Measurements from ENCODE around the gene SEC61G.

The SEC61G gene

DNA sequence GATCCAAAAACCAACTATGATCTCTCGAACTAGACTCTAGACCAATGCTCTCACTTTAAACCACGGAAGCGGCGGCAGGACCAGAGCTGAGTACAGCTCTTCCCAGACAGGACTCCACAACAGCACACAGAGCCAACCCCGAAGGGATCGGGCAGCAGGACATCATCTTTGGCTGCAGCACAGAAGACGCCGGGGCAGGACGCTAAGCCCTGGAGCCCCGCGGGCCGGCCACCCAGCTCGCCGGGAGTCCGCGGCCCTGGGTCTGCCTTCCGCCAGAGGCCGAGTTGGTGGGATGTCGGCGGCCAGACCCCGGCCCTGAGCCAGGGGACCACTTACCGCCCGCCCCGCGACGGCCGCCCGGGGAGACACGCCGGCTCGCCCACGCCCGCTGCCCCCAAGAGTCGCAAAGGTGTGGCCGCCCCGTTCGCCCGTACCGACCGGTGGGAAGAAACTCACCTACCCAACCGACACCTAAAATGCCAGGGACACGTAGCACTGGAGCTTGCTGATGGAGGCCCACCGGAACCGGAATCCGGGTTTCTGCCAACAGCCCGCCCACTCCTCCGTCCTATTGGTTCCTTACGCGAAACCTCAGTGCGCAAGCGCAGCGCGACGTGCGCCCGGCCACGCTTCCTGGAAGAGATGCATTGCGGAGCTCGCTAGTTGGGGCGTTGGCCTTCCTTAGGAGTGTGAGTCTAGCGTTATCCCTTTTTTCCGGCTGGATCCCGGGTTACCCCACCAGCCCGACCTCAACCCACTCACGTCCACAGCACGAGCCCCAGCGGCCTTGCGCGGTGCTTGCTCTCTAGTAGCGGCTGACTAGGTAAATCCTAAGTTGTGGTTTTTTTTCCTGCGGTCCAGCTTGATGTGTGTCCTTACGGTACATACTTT is at the start of gene SEC61G:
Gene SEC61G, minus strand, starts transcription at position 510 of the 891 bp plus-strand sequence. CDS start 1,623 bp downstream, outside the sequence.
- peak; percentile 89 to 95 (median 94) for DNase-seq (ENCODE audit: low read depth in 3 of 3)

DNA sequence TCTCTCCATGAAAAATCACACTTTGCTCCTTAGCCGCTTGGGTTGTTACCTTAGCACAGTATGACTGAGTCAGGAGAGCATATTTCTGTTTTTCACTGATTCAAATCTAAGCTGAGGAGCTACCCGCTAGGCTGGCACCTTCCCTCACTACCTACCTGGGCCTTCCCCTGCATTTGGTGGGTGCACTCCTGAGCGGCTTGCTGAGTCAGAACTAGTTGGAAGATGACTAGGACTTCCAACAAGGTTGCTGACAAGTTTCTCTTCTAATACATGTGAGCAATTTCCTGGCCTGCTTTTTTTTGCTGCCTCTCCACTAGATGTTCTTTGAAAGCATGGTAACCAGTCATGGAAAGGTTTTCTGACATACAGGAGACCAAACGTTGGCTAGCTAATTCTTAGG is 43.8 kb upstream of the SEC61G start:
- no peak for DNase-seq (ENCODE audit: low read depth in 3 of 3)

DNA sequence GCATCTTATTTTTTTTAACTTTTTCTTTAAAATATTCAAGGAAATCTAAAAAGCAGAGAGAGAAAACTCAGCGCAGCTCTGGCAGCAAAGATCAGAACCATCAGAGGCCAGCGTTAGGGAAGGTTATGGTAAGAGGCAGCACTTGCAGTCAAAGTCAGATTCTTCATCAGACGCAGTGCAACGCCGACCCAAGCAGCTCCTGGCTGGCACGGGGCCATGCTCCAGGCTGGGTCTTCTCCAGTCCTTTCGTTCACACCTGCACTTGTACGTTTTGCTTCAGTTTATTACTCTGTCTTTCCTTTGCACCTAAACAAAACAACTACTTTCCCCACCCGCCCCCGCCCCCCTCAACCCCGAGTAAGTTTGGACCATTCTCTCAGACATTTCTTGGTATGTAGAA is 43.1 kb upstream of the SEC61G start:
- DNase-seq (ENCODE audit: low read depth in 3 of 3) = no peak

DNA sequence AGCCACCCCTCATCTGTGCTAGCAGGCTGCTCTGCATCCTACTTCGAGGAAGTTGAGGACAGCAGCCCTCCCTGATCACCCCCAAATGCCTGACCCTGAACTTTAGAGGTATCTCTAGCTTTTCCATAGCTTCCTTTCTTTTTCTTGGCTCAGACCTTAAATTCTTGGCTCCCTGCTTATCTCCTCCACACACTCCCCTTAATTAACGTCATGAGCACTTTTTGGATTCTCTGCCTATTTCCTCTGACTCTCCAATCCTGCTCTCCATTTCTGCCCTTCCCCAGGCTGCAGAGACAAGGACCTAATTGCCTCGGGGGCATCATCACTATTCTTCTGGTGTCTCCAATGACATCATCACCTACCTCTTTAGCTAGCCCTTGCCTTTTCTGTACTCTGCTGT is 40.8 kb upstream of the SEC61G start:
- DNase-seq (ENCODE audit: low read depth in 3 of 3) = no peak

DNA sequence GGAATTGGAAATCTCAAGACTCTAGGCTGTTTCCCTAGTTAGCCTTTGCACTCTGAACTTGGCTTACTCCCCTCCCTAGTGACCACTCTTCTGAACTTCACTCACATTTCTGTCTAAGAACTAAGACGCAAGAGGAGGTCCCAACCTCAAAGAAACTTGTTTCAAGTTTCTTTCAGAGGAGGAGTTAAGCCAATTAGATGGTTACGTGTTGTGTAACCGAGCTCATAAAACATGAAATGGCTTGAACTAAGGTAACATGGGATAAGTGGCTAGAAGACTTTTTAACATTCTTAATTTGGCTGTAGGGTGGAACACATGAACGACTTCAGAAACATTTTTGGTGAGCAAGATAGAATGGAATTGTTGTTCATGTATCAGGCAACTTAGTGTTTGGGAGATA is 39.5 kb upstream of the SEC61G start:
- DNase-seq (ENCODE audit: low read depth in 3 of 3) = no peak

DNA sequence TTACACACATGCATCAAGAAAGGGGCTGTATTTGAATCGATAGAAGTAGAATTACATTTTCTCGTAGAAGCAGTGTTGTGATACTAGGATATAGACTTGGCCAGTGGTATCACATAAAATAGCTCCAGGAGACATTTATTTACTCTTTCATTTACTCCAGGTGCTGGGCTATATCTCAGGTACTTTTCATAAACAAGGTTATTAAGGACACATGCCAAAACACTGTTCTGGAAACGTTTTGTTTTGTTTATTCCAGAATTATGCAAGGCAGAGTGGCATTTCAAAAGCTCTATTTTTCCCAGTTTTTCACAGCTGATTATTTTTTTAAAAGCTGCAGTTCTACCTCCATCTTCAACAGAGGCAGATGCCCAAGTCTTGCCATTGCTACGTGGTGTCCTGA is 37.8 kb upstream of the SEC61G start:
- DNase-seq (ENCODE audit: low read depth in 3 of 3) = no peak

DNA sequence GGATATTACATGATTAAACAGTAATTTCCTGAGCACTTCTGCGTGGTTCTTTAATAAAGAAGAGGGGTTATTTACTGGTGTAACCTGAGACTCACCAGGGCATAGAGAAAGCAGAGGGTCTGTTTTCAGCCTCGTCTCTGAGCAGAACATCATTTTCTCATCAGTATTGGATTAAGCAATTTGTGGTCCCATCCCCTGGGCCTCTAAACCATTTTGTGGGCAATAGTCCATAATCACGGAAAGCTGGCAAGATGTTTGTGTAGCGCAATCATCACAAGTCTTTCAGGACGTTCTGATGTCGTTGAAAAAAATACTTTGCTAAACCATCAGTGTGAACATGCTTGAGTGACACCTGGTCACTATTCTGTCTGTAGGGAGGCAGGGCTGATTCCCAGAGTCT is 37.1 kb upstream of the SEC61G start:
- DNase-seq (ENCODE audit: low read depth in 3 of 3) = no peak

DNA sequence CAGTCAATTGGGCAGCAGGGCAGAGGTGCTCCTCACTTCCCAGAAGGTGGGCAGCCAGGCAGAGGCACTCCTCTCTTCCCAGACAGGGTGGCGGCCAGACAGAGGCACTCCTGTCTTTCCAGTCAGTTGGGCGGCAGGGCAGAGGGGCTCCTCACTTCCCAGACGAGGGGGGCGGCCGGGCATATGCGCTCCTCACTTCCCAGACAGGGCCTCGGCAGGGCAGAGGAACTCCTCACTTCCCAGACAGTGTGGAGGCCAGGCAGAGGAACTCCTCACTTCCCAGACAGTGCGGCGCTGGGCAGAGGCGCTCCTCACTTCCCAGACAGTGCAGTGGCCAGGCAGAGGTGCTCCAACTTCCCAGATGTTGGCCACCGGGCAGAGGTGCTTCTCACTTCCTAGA is 33.4 kb upstream of the SEC61G start:
- no peak for DNase-seq (ENCODE audit: low read depth in 3 of 3)

DNA sequence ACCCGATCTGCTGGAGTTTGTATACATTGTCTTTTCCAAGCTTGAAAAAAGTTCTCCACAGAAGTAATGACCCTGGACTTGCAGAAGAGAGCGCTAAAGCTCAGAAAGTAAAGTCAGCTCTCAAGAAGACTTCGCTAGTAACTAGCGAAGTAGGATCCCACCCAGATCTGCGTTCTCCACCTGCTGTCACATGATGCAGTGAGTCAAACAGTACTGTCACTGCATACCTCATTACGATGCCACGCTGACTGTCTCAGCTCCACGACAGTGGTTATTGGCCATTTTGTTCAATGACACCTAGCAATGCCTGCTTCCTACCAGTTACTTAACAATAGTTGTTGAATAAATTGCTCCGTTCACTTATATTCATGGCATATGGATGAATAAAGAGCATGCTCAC is 29.7 kb upstream of the SEC61G start:
- peak; percentile 6 to 17 (median 9) for DNase-seq (ENCODE audit: low read depth in 3 of 3)

DNA sequence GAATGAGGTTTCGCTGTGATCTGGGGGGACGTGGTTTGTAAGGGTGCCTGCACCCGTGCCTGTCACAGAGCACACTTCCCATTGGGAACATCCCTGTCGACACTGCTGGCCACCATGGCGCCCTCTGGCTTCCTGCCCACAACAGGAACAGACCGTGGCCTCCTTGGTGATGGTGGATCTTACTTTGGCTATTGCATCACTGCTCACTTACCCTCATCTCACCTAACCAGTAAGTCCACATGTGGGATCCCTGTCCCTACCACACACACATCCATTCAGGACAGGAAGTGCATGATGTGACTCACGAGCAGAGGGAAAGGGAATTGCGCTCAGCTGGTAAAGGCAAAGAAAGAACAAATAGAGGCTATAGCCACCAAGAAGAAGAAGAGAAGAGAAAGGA is 26.2 kb upstream of the SEC61G start:
- no peak for DNase-seq (ENCODE audit: low read depth in 3 of 3)

DNA sequence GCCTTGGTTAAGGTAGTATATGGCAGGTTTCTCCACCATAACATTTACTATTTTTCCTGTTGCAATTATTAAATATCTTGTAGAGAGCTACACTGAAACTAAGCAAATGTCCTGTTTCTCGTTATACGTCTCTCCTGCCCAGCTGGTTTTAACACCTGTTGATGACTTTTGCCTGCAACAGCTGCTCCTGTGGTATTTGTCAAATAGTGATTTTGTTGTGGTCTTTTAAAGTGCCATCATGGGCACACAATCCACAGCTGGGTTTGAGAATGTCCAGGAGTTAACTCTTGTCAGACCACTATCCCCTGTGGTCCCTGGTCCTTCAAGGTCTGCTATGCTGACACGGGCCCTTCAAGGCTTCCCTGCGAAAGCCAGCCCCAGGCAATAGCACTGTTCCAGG is 24.9 kb upstream of the SEC61G start:
- DNase-seq (ENCODE audit: low read depth in 3 of 3) = no peak

DNA sequence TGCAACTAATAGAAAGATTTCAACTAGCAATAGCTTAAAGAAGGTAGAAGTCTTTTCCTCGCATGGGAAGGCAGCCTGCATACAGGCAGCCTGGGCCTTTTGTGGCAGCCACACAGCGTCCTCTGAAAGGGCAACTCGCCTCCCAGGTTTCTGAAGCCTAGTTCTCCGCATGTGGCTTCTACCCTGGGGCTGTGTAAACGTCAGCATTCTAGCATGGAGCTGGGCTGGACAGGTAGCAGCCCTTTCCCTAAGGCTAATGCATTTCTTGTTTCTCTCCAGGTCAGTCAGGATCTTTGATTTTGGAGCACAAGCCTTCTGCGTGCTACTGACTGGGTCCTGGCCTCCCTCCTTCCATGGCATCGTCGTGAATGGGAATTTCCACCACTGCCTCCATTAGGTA is 23.8 kb upstream of the SEC61G start:
- DNase-seq (ENCODE audit: low read depth in 3 of 3) = no peak

DNA sequence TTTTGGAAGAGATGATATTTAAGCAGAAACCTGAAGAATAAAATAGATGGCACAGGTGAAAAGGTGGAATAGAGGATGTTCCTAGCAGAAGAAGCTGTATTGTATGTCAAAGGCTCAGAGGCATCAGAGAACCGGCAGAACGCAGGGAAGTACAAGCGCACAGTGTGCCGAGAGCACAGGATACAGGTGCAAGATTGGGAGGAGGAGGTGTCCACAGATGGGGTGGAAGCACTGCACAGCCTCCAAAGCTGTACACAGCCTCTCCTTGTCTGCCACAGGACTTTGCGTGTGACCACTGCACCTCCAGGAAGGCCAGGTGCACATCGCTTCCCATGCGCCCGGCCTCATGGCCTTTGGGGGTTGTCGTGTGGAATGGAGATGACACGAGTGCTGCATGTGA is 23.3 kb upstream of the SEC61G start:
- DNase-seq (ENCODE audit: low read depth in 3 of 3) = no peak

DNA sequence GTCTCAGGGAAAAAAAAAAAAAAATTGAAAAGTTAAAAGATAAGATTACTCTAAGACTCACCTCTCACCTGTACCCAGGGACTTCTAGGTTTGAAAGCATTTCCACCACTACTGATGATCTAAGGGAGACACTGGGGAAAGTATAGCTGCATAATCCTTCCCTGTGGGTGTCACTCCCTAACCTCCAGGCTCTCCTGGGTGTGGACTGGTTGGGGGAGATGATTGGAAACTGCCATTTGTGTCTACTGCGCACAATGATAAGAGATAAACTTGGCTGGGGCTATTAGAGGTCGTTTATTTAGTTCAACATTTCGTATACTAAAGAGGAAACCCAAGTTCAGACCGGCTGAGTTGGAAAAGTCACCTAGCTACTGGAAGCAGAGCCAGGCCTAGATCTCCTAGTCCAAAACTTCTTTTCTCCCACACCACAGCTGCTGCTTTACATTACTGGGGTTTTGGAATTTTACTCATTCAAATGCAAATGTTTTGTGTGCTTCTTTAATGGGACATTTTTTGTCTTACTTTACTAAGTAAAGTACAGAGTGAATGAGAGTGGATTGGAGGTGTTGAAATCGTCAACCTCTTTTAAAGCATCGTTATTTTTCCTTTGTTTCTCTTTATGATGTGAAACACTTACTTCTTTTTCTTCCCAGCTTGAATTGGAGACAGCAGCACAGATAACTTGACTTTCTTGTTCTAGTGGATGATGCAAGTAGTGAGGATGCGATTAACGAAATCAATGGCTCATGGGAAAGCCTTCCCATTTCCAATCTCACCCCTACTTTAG is 22.3 kb upstream of the SEC61G start:
- no peak for DNase-seq (ENCODE audit: low read depth in 3 of 3)

DNA sequence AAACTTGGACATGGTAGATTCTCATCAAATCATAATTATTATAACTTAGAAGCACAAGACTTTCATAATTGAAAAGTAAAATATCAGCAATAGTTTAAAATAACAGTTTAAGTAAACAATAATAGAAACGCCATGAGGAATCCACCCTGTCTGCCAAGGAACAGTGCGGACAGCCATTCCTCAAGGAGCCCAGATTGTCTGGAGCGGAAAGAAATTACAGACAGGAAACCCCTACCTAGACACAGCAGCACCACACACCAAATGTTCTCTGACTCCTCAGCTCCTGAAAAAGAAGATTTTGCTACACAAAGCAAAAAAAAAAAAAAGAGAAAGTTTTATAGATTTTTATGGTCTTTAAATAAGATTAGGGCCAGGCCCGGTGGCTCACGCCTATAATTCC is 21.5 kb upstream of the SEC61G start:
- DNase-seq (ENCODE audit: low read depth in 3 of 3) = no peak

DNA sequence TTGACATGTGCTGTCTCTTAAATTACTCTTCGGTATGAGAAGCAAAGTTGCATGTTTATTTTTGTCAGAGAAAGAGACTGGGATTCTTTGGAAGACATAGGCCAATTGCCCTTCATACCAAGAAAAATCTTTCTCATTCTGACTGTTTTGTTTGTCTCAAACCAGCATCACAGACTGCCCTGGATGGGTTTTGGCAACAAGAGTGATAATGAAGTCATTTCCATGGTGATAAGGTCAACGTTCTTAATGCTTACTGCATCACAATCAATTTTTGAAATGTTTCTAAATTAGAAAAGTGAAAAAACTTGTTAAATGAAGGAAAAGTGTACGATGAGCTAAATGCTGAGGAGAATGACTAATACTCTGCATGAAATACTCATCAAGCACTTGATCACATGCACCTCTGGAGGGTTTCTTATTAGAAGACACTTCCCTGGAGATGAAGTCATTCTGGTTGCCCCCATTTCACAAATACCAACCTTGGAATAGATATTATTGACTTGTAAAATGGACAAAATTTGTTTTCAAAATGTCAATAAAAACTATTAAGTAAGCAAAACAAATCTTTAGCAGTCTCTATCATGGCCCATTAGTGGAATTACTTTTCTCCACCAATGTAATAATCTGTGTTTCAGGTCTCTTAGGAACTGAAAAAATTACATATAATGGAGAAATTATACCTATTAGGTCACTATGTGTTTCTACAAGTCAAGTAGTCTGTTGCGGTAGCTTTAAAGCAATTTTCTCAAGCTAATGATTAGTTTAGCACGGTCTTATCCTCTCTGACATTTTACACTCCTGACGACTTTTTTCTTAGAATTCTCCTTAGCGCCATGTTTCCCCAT is 19.9 kb upstream of the SEC61G start:
- DNase-seq (ENCODE audit: low read depth in 3 of 3) = no peak

DNA sequence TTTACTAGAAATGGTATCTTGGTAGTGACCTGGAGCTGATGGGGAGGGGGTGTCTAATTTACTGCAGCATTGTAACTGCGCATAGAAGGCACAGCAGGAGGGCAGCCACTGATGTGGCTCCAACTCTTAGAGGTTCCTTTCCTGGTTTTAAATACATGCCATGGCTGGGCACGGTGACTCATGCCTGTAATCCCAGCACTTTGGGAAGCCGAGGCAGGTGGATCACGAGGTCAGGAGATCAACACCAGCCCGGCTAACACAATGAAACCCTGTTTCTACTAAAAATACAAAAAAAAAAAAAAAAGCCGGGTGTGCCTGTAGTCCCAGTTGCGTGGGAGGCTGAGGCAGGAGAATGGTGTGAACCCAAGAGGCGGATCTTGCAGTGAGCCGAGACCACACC is 19.2 kb upstream of the SEC61G start:
- no peak for DNase-seq (ENCODE audit: low read depth in 3 of 3)

DNA sequence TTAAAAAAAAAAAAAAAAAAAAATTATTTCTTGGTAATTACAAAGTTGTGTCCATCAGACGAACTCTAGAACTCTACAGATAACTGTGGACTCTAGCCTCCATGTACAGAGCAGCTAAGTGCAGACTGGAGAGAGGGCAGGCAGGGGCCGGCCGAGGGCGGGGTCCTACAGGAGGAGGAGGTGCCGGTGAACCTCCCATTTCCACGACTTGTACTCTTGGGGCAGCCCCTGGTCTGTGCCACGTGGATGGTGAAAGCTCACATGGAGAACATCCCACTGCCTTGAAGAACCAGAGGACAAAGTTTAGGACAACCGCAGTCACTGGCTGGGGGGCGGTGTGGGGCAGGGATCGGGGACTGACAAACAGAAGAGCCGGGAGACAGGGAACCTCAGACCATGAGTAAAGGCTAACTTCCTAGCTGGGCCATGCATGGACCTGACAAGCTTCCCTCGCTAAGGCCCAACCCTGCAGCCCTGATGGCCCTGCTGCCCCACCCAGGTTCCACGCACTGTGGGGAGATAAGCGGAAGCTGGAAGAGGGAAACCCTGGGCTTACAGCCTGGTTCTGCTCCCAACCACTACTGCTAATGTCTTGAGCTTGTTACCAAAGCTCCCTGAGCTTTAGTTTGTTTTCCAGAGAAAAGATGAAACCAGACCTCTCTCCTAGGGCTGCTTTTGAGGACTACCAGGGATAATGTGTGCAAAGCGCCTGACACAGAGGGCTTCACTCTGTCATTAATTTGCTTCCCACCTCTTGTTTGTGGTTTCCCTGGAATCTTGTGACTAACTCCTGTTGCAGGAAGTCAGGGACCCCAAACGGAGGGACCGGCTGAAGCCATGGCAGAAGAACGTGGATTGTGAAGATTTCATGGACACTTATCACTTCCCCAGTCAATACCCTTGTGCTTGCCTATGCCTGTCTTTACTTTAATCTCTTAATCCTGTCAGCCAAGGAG is 16.1 kb upstream of the SEC61G start:
- no peak for DNase-seq (ENCODE audit: low read depth in 3 of 3)

DNA sequence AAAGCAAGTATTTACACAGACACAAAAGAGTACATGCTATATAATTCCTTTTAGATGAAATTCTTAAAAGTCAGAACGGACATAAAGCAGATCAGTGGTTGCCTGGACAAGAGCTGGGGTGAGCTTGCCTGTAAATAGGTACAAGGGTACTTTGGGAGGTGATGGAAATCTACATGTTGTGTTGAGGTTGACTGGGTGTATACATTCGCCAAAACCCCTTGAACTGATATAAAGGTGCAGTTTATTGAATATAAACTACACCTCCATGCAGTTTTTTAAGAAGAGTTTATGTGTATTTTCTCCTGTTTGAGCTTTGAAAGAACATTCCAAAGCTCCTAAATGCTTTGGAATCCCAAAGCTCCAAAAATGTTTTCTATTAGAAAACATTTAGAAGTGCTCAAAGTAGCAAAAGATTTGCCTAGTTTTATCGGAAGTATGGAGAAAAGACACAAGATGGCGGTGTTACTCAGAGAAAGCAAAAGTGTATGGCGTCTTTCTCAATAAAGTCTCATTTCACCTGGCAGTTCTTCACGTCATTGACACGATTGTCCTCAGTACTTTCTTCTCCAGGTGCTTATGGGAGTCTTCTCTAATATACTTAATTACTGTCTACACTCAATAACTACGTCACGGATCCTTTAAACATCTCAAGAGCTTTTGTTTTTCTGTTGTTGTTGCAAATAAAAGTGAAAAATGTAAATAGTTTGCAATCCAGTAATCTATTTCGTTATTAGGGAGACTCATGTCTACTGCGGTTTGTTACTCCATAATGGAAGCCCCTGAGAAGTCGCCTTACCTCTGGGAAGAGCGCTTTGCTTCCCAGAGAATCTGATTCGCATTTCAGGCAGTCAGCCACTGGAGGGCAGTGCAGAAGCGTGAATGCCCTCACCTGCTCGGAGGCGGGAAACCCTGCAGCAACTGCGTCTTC is 14.7 kb upstream of the SEC61G start:
- DNase-seq (ENCODE audit: low read depth in 3 of 3) = peak; percentile 42 to 67 (median 54)

DNA sequence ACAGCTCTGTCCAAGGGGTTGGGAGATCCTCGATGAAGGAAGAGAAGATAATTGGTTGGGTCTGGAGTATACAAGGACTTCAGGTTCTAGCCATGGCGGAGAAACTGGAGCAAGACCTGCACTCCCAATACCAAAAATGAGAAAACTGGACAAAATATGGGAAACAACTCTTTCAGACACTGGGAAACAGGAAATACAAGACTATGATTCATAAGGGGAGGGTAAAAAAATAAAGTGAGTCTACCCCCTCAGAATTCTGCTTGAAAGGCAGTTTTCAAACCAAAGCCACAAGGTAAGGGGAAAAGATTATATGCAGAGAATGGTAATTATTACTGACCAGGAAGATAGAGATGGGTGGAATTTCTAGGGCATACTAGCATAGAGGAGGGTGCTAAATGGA is 10.2 kb upstream of the SEC61G start:
- no peak for DNase-seq (ENCODE audit: low read depth in 3 of 3)

Data from stimulated activated CD4-positive, alpha-beta T cell treated with anti-CD3 and anti-CD28 coated beads, TNF-alpha, amount 100 ng/mL, for 24 hours (primary cell).